Gastroesophageal sphincter (tissue), 3 donors: ENCODE data around the gene ARFIP1.

Experiments
- CTCF ChIP-seq, 4 experiments: fragments of 200-600 bp in 2 of 4; fragments of 450-650 bp in 2 of 4; sonication (generic) in 1 of 4; IDR thresholded peaks; one replicate each; pipeline ENCODE4 v1.5.1; 2017 to 2019; ENCODE audit warnings: antibody characterized with exemption in 4 of 4, mild to moderate bottlenecking in 2 of 4, moderate library complexity in 2 of 4
- POLR2A ChIP-seq, 2 donors: fragments of 450-650 bp; IDR thresholded peaks; one replicate each; pipeline ENCODE4 v1.6.1; 2017; ENCODE audit warnings: antibody characterized with exemption in 2 of 2, mild to moderate bottlenecking in 2 of 2, moderate library complexity in 1 of 2

- TF ChIP-seq CTCF (IDR thresholded peaks at IDR 0.05) (no peak), POLR2A (IDR thresholded peaks at IDR 0.05) (no peak)
These were observed 163.9 kb downstream of the ARFIP1 start for GRCh38 chr4:152943672-152944071.
